Effector CD8-positive, alpha-beta T cell (primary cell): ENCODE measurements around the gene P2RX6.
"Not testable (repeated sequence)": the region's sequence is repeated elsewhere in the genome, so short reads cannot be mapped to it uniquely, and the experiment has no call there.

ENCODE experiments used
- DNase-seq: peaks from one replicate; lab custom pipeline; 2025; lab: John Stamatoyannopoulos, UW
- total RNA-seq, 4 experiments: gene quantifications; one replicate each; lab custom pipeline; 2026; lab: John Stamatoyannopoulos, UW

Gene P2RX6
- 0 to 2.1 (median 0.27) reads per million in 4 experiments for total RNA-seq

GRCh38 chr22:21014726-21015465 is at the start of gene P2RX6:
P2RX6 (plus strand) TSS chr22:21015165; CDS start chr22:21015175, 10 bp downstream.
- no peak for DNase-seq

- no peak for DNase-seq
Observed at GRCh38 chr22:20965888-20966855, 48.8 kb upstream of the P2RX6 start.

GRCh38 chr22:20966883-20967696 is 47.9 kb upstream of the P2RX6 start, which contains the start of gene AIFM3:
AIFM3 (plus strand) TSS chr22:20967255; CDS start chr22:20967945, 690 bp downstream.
- DNase-seq: no peak

GRCh38 chr22:20967697-20968211 is 47.2 kb upstream of the P2RX6 start:
- no peak for DNase-seq

- no peak for DNase-seq
Observed at GRCh38 chr22:20968281-20968977, 46.5 kb upstream of the P2RX6 start.

- no peak for DNase-seq
Observed at GRCh38 chr22:20970939-20971657, 43.9 kb upstream of the P2RX6 start.

- DNase-seq: not testable (repeated sequence)
Observed at GRCh38 chr22:20972014-20972694, 42.8 kb upstream of the P2RX6 start.

- DNase-seq: no peak
Observed at GRCh38 chr22:20972933-20973577, 41.9 kb upstream of the P2RX6 start.

- no peak for DNase-seq
Observed at GRCh38 chr22:20973634-20974286, 41.2 kb upstream of the P2RX6 start.

GRCh38 chr22:20974336-20974955 is 40.5 kb upstream of the P2RX6 start:
- DNase-seq: no peak

- DNase-seq: no peak
Observed at GRCh38 chr22:20975541-20976290, 39.2 kb upstream of the P2RX6 start.

- no peak for DNase-seq
Observed at GRCh38 chr22:20976291-20976877, 38.6 kb upstream of the P2RX6 start.

GRCh38 chr22:20977019-20977418 is 37.9 kb upstream of the P2RX6 start:
- DNase-seq: no peak

- DNase-seq: no peak
Observed at GRCh38 chr22:20977516-20978170, 37.3 kb upstream of the P2RX6 start.

GRCh38 chr22:20978419-20978818 is 36.5 kb upstream of the P2RX6 start:
- DNase-seq: no peak

GRCh38 chr22:20979243-20979809 is 35.6 kb upstream of the P2RX6 start:
- DNase-seq: peak; percentile 53
